Osteoblast (primary cell): ENCODE data around the gene PKN2. TPM values are rescaled to one million over a fixed set of nuclear protein-coding genes. Genes with fewer than 3 reads are reported as not detected.

ENCODE experiments used
- DNase-seq: peaks from one replicate; pipeline ENCODE4 v3.0.0; 2011; ENCODE audit warnings: low spot score, mixed read lengths; ENCODE audit not compliant: insufficient read length; ENCODE audit errors: missing footprints
- H2AFZ ChIP-seq: 2 replicates; pipeline ENCODE4 v1.6.0; 2011; ENCODE audit warnings: mild to moderate bottlenecking, low read length
- H3K27ac ChIP-seq: 2 replicates; pipeline ENCODE4 v1.5.1; 2011; ENCODE audit warnings: mild to moderate bottlenecking, low read depth, low read length, moderate library complexity
- H3K27me3 ChIP-seq: 2 replicates; pipeline ENCODE4 v1.6.0; 2012; ENCODE audit warnings: mild to moderate bottlenecking, control low read depth, inconsistent platforms, low read length, moderate library complexity; ENCODE audit not compliant: insufficient read depth
- H3K36me3 ChIP-seq: 2 replicates; pipeline ENCODE4 v1.5.1; 2011; ENCODE audit warnings: mild to moderate bottlenecking, low read length, control low read depth, moderate library complexity; ENCODE audit not compliant: insufficient read depth
- H3K4me1 ChIP-seq: 2 replicates; pipeline ENCODE4 v1.5.1; 2011; ENCODE audit warnings: mild to moderate bottlenecking, low read length, control low read depth, moderate library complexity; ENCODE audit not compliant: insufficient read depth
- H3K4me2 ChIP-seq: 2 replicates; pipeline ENCODE4 v1.6.0; 2011; ENCODE audit warnings: mild to moderate bottlenecking, low read length; ENCODE audit not compliant: insufficient read depth
- H3K4me3 ChIP-seq: fragments of 200-600 bp; sonication (generic); 3 replicates; pipeline ENCODE4 v1.5.1; 2012; ENCODE audit warnings: mild to moderate bottlenecking, low read length, inconsistent platforms; ENCODE audit not compliant: insufficient read depth
- H3K79me2 ChIP-seq: 2 replicates; pipeline ENCODE4 v1.6.0; 2012; ENCODE audit warnings: mild to moderate bottlenecking, low read length, control low read depth, inconsistent platforms; ENCODE audit not compliant: insufficient read depth
- H3K9me3 ChIP-seq: 2 replicates; pipeline ENCODE4 v1.5.1; 2011; ENCODE audit warnings: low read depth, low read length, control low read depth
- H4K20me1 ChIP-seq: 2 replicates; pipeline ENCODE4 v1.6.0; 2012; ENCODE audit warnings: mild to moderate bottlenecking, low read length, control low read depth; ENCODE audit not compliant: insufficient read depth
- CTCF ChIP-seq: IDR thresholded peaks from 2 replicates; pipeline ENCODE4 v1.5.1; 2011; ENCODE audit warnings: mild to moderate bottlenecking, low read depth, low read length, moderate library complexity; ENCODE audit errors: extremely low read depth
- total RNA-seq: library from RNA; depleted of rRNA; stranded (reverse); fragments of >200 nt; gene quantifications from 2 replicates; pipeline ENCODE4 v1.2.3, GENCODE V29; 2012

Gene PKN2
- total RNA-seq, 1 donor: 43.4 TPM

GRCh38 chr1:88685259-88685620 is 1.2 kb downstream of the PKN2 start:
- H3K36me3 ChIP-seq: no peaks in the 10 kb centered on the region
- H3K27me3 ChIP-seq: no peaks in the 10 kb centered on the region
- DNase-seq: peak; percentile 6
- peaks cover 5% of the 10 kb centered on the region for H4K20me1 ChIP-seq
- H3K9me3 ChIP-seq: no peaks in the 10 kb centered on the region
- H3K4me2 ChIP-seq: peak overlapping the region; percentile 92
- peaks cover 19% of the 10 kb centered on the region for H3K4me1 ChIP-seq
- peak overlapping the region; percentile 72 for H3K27ac ChIP-seq
- H2AFZ ChIP-seq: peak overlapping the region; percentile 65
- no peak for TF ChIP-seq CTCF
- H3K79me2 ChIP-seq: peaks cover 62% of the 10 kb centered on the region
- H3K4me3 ChIP-seq: peak overlapping the region; percentile 89

- H4K20me1 ChIP-seq: peaks cover 4% of the 10 kb centered on the region
Observed at GRCh38 chr1:88691540-88691939, 7.5 kb downstream of the PKN2 start.

GRCh38 chr1:88695781-88696180 is 11.7 kb downstream of the PKN2 start:
- peak overlapping the region; percentile 47 for H3K4me3 ChIP-seq
- H3K79me2 ChIP-seq: peaks cover 84% of the 10 kb centered on the region
- no peaks in the 10 kb centered on the region for H3K36me3 ChIP-seq
- peak overlapping the region; percentile 65 for H3K27ac ChIP-seq
- H2AFZ ChIP-seq: peak overlapping the region; percentile 52
- no peaks in the 10 kb centered on the region for H3K27me3 ChIP-seq
- H4K20me1 ChIP-seq: peaks cover 4% of the 10 kb centered on the region
- H3K4me1 ChIP-seq: peaks cover 21% of the 10 kb centered on the region
- no peak for TF ChIP-seq CTCF
- peak overlapping the region; percentile 82 for H3K4me2 ChIP-seq
- no peaks in the 10 kb centered on the region for H3K9me3 ChIP-seq
- DNase-seq: peak; percentile 3

More at GRCh38 chr1:88691540-88691939, 7.5 kb downstream of the PKN2 start:
- H3K4me1 ChIP-seq: peaks cover 19% of the 10 kb centered on the region
- H3K79me2 ChIP-seq: peaks cover 90% of the 10 kb centered on the region
- H2AFZ ChIP-seq: no peak overlapping the region
- no peak for DNase-seq
- TF ChIP-seq CTCF: no peak
- H3K9me3 ChIP-seq: no peaks in the 10 kb centered on the region
- no peak overlapping the region for H3K4me3 ChIP-seq
- H3K27me3 ChIP-seq: no peaks in the 10 kb centered on the region
- H3K4me2 ChIP-seq: no peak overlapping the region
- no peak overlapping the region for H3K27ac ChIP-seq
- H3K36me3 ChIP-seq: no peaks in the 10 kb centered on the region

GRCh38 chr1:88697503-88697902 is 13.4 kb downstream of the PKN2 start:
- H3K27me3 ChIP-seq: no peaks in the 10 kb centered on the region
- H2AFZ ChIP-seq: no peak overlapping the region
- H3K4me2 ChIP-seq: no peak overlapping the region
- TF ChIP-seq CTCF: no peak
- peaks cover 82% of the 10 kb centered on the region for H3K79me2 ChIP-seq
- H3K9me3 ChIP-seq: no peaks in the 10 kb centered on the region
- DNase-seq: no peak
- H3K36me3 ChIP-seq: no peaks in the 10 kb centered on the region
- H3K27ac ChIP-seq: no peak overlapping the region
- H4K20me1 ChIP-seq: peaks cover 4% of the 10 kb centered on the region
- H3K4me3 ChIP-seq: no peak overlapping the region
- peaks cover 21% of the 10 kb centered on the region for H3K4me1 ChIP-seq
